ENCODE results near the gene NDUFB4. TPM values are rescaled to one million over a fixed set of nuclear protein-coding genes. Genes with fewer than 3 reads are reported as not detected.

NDUFB4 gene
- total and polyA plus RNA-seq, 2 donors (not counting 1 experiment from before 2014, with no cell fraction given) = 68.4 to 139 TPM

- Histone ChIP-seq H3K36me3 (replicated peaks in 1 of 2; ENCODE audit: control extremely low read depth in 1 of 2, control insufficient read depth in 1 of 2, extremely low read depth in 1 of 2, insufficient read depth in 2 of 2, low read length in 1 of 2) (no peaks in the 10 kb centered on the region), H3K9me3 (ENCODE audit: control extremely low read depth in 1 of 3, control insufficient read depth in 2 of 3, insufficient read depth in 1 of 3, low read length in 2 of 3) (no peaks in the 10 kb centered on the region), H3K4me1 (ENCODE audit: control insufficient read depth in 2 of 2, insufficient read depth in 2 of 2, low read length in 2 of 2) (no peaks in the 10 kb centered on the region), H3K4me3 (ENCODE audit: control extremely low read depth in 1 of 5, extremely low read depth in 1 of 5, insufficient read depth in 1 of 5, low read depth in 2 of 5, low read length in 4 of 5) (no peak overlapping the region), H3K9ac (ENCODE audit: low read length) (no peak overlapping the region), H4K20me1 (ENCODE audit: control insufficient read depth, insufficient read depth, low read length, poor library complexity, severe bottlenecking) (no peaks in the 10 kb centered on the region), H2AFZ (ENCODE audit: insufficient read depth, low read depth, low read length, poor library complexity, severe bottlenecking) (no peak overlapping the region), H3K27ac (ENCODE audit: low read length in 2 of 2) (no peak overlapping the region), H3K27me3 (replicated peaks in 1 of 4; ENCODE audit: control extremely low read depth in 1 of 4, control insufficient read depth in 3 of 4, insufficient read depth in 4 of 4, low read length in 3 of 4) (no peaks in the 10 kb centered on the region), H3K4me2 (replicated peaks; ENCODE audit: low read depth, low read length, poor library complexity, severe bottlenecking) (no peak overlapping the region), H3K79me2 (ENCODE audit: control insufficient read depth, insufficient read depth, low read length) (no peaks in the 10 kb centered on the region)
- ATAC-seq (ENCODE audit: low read depth) (no peak), DNase-seq (no peak)
- TF ChIP-seq CTCF (IDR thresholded peaks at IDR 0.05) = no peak
- no peak for TF ChIP-seq EZH2 (IDR thresholded peaks at IDR 0.05; ENCODE audit: borderline replicate concordance, insufficient read depth, low read depth, low read length, poor library complexity, severe bottlenecking)
- no peaks in the 10 kb centered on the region for H3K4me1 Mint-ChIP-seq
- ChIA-PET CTCF (no interaction called here), POLR2A (no interaction called here)
- H3K9me3 Mint-ChIP-seq (ENCODE audit: insufficient read depth) = no peaks in the 10 kb centered on the region
- WGBS (ENCODE audit: insufficient coverage) = 90% methylated on average over 4 of the region's 5 CpGs
- peaks cover 7% of the 10 kb centered on the region for H3K27me3 Mint-ChIP-seq
- intact Hi-C loops (cut with micrococcal nuclease) = no loop called here
- H3K27ac Mint-ChIP-seq = no peak overlapping the region
- no peak overlapping the region for H3K4me3 Mint-ChIP-seq
These were observed 50.8 kb downstream of the NDUFB4 start for GRCh38 chr3:120646771-120647432.

GRCh38 chr3:120648290-120648689 is 52.2 kb downstream of the NDUFB4 start:
- Histone ChIP-seq H3K27ac (ENCODE audit: low read length in 2 of 2) (no peak overlapping the region), H3K36me3 (replicated peaks in 1 of 2; ENCODE audit: control extremely low read depth in 1 of 2, control insufficient read depth in 1 of 2, extremely low read depth in 1 of 2, insufficient read depth in 2 of 2, low read length in 1 of 2) (no peaks in the 10 kb centered on the region), H3K4me2 (replicated peaks; ENCODE audit: low read depth, low read length, poor library complexity, severe bottlenecking) (no peak overlapping the region), H3K27me3 (replicated peaks in 1 of 4; ENCODE audit: control extremely low read depth in 1 of 4, control insufficient read depth in 3 of 4, insufficient read depth in 4 of 4, low read length in 3 of 4) (no peaks in the 10 kb centered on the region), H3K4me3 (ENCODE audit: control extremely low read depth in 1 of 5, extremely low read depth in 1 of 5, insufficient read depth in 1 of 5, low read depth in 2 of 5, low read length in 4 of 5) (no peak overlapping the region), H3K79me2 (ENCODE audit: control insufficient read depth, insufficient read depth, low read length) (no peaks in the 10 kb centered on the region), H4K20me1 (ENCODE audit: control insufficient read depth, insufficient read depth, low read length, poor library complexity, severe bottlenecking) (no peaks in the 10 kb centered on the region), H3K4me1 (ENCODE audit: control insufficient read depth in 2 of 2, insufficient read depth in 2 of 2, low read length in 2 of 2) (no peaks in the 10 kb centered on the region), H3K9me3 (ENCODE audit: control extremely low read depth in 1 of 3, control insufficient read depth in 2 of 3, insufficient read depth in 1 of 3, low read length in 2 of 3) (no peaks in the 10 kb centered on the region), H2AFZ (ENCODE audit: insufficient read depth, low read depth, low read length, poor library complexity, severe bottlenecking) (no peak overlapping the region), H3K9ac (ENCODE audit: low read length) (no peak overlapping the region)
- DNase-seq (no peak), ATAC-seq (ENCODE audit: low read depth) (no peak)
- no peaks in the 10 kb centered on the region for H3K27me3 Mint-ChIP-seq
- CTCF ChIA-PET = interaction anchor here (0.7 to 1.3 kb wide), 2 partner anchors 14 to 123 kb away, joined by 3 to 4 read pairs; no protein-coding TSS in a partner anchor
- no peak overlapping the region for H3K4me3 Mint-ChIP-seq
- intact Hi-C loops (cut with micrococcal nuclease) = no loop called here
- H3K9me3 Mint-ChIP-seq (ENCODE audit: insufficient read depth) = no peaks in the 10 kb centered on the region
- H3K27ac Mint-ChIP-seq = no peak overlapping the region
- WGBS (ENCODE audit: insufficient coverage) = 97% methylated on average over 5 of the region's 5 CpGs
- POLR2A ChIA-PET = no interaction called here
- TF ChIP-seq CTCF (IDR thresholded peaks at IDR 0.05) = no peak
- no peak for TF ChIP-seq EZH2 (IDR thresholded peaks at IDR 0.05; ENCODE audit: borderline replicate concordance, insufficient read depth, low read depth, low read length, poor library complexity, severe bottlenecking)
- no peaks in the 10 kb centered on the region for H3K4me1 Mint-ChIP-seq
